Neutrophil (primary cell): ENCODE data around the gene PUSL1.

Experiments
- H3K27ac ChIP-seq: fragments of 200-600 bp; sonication (generic); 2 replicates; pipeline ENCODE4 v1.5.1; 2016; ENCODE audit warnings: mild to moderate bottlenecking, moderate library complexity
- H3K27me3 ChIP-seq: fragments of 200-600 bp; sonication (generic); 2 replicates; pipeline ENCODE4 v1.6.0; 2016; ENCODE audit warnings: mild to moderate bottlenecking
- H3K36me3 ChIP-seq: fragments of 200-600 bp; sonication (generic); 2 replicates; pipeline ENCODE4 v1.5.1; 2017
- H3K4me1 ChIP-seq, 2 experiments: fragments of 200-600 bp in 1 of 2; sonication (generic) in 1 of 2; 1 replicate in 1 of 2; 2 replicates in 1 of 2; pipeline versions ENCODE4 v1.5.1 to v1.6.1; 2013 to 2016; ENCODE audit warnings: low read depth in 1 of 2, low read length in 1 of 2, mild to moderate bottlenecking in 1 of 2, moderate library complexity in 1 of 2; ENCODE audit not compliant: control insufficient read depth in 1 of 2, insufficient read depth in 1 of 2
- H3K4me3 ChIP-seq, 2 experiments: fragments of 200-600 bp in 1 of 2; sonication (generic) in 1 of 2; 1 replicate in 1 of 2; 2 replicates in 1 of 2; pipeline ENCODE4 v1.5.1; 2013 to 2016; ENCODE audit warnings: low read depth in 1 of 2, low read length in 1 of 2, mild to moderate bottlenecking in 1 of 2, moderate library complexity in 1 of 2
- H3K9me3 ChIP-seq: fragments of 200-600 bp; sonication (generic); 2 replicates; pipeline ENCODE4 v1.5.1; 2016
- CTCF ChIP-seq: fragments of 200-600 bp; sonication (generic); IDR thresholded peaks from 2 replicates; pipeline ENCODE4 v1.5.1; 2016; ENCODE audit warnings: antibody characterized with exemption

The PUSL1 gene

DNA sequence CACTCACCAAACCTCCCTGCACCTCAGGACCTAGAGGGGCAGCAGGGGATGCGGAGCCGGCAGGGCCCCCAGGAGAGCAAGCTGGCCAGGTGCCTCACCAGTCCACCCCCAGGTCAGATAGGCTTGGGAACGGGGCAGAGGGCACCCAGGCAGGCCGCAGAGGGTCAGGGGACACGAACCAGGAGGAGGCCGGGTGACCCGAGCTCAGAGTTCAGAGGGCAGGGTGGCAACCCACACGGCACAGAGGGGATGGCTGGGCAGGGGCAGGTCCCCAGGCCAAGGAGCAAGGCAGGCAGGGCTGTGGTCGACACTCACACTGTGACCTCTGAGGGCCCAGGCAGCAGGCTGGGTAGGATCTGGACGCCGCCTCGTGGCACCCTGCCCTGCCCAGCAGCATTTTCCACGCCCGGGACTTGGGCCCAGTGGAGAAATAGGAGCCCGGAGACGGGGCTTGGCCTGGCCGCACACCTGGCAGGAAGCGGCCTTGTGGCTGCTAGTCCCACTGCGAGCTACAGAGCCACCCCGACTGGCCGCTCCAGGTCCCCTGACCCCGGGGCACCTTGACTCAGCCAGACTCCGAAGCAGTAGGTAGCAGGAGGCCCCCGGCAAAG lies 35.5 kb downstream of the PUSL1 start:
- peaks cover 16% of the 10 kb centered on the region for H3K36me3 ChIP-seq
- no peak for TF ChIP-seq CTCF
- H3K4me3 ChIP-seq, result no peak overlapping the region
- peaks cover 14% of the 10 kb centered on the region for H3K27me3 ChIP-seq
- H3K4me1 ChIP-seq, result peaks cover 9% of the 10 kb centered on the region in 2 experiments
- no peaks in the 10 kb centered on the region for H3K9me3 ChIP-seq
- H3K27ac ChIP-seq, result no peak overlapping the region

- Histone ChIP-seq H3K9me3 (no peaks in the 10 kb centered on the region), H3K36me3 (peaks cover 9% of the 10 kb centered on the region), H3K27ac (no peak overlapping the region), H3K4me3 (no peak overlapping the region), H3K4me1 (peaks cover 9% of the 10 kb centered on the region in 2 experiments), H3K27me3 (peaks cover 14% of the 10 kb centered on the region)
- no peak for TF ChIP-seq CTCF
These were observed 36.4 kb downstream of the PUSL1 start for GRCh38 chr1:1344655-1345361.

DNA sequence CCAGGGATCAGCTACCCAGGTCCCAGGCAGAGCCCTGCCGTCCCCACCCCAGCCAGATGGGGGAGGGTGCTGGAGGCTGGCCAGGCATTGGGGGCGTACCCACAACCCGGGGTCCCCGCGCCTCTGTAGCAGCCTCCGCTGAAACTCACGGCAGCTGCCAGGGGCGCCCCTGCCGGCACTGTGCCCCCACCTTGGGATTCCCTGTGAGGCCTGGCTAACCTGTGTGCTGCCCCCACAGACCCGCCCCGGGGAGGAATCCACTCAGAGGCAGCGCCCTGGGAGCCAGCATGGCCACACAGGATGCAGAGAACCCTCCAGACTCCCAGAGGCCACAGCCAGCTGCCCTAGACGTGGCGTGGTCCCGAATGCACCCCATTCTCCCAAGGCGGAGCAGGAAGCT lies 37.0 kb downstream of the PUSL1 start:
- Histone ChIP-seq H3K4me1 (peaks cover 9% of the 10 kb centered on the region in 2 experiments), H3K36me3 (peaks cover 3% of the 10 kb centered on the region), H3K27me3 (peaks cover 14% of the 10 kb centered on the region), H3K9me3 (no peaks in the 10 kb centered on the region), H3K4me3 (no peak overlapping the region), H3K27ac (no peak overlapping the region)
- TF ChIP-seq CTCF, result no peak

GRCh38 chr1:1345860-1346500 lies 37.6 kb downstream of the PUSL1 start:
- Histone ChIP-seq H3K36me3 (no peaks in the 10 kb centered on the region), H3K27me3 (peaks cover 14% of the 10 kb centered on the region), H3K4me3 (no peak overlapping the region), H3K4me1 (peaks cover 9% of the 10 kb centered on the region in 2 experiments), H3K9me3 (no peaks in the 10 kb centered on the region), H3K27ac (no peak overlapping the region)
- no peak for TF ChIP-seq CTCF

DNA sequence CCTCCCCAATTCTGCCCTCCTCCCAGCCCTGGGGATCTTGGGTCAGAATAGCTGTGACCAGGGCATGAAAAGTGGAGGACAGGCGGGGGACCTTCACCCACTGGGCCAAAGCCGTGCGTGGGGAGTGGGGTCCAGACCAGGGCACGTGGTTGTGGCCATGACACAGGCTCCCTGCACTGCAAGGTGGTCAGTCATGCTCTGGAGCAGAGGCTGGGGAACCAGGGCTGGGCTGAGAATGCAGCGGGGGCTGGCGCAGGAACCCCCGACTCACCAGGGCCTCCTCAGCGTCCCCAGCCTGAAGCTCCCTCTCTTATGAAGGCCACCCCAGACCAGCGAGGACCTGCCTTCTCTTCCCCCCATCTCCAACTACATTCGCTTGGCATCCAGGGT lies 38.1 kb downstream of the PUSL1 start:
- H3K36me3 ChIP-seq, result no peaks in the 10 kb centered on the region
- no peak overlapping the region for H3K4me3 ChIP-seq
- TF ChIP-seq CTCF, result no peak
- H3K9me3 ChIP-seq, result no peaks in the 10 kb centered on the region
- peaks cover 18% of the 10 kb centered on the region for H3K27me3 ChIP-seq
- H3K4me1 ChIP-seq, result peaks cover 9% of the 10 kb centered on the region in 2 experiments
- H3K27ac ChIP-seq, result no peak overlapping the region
